Liver (tissue), 9 donors: ENCODE results near the gene GARIN5B. TPM values are rescaled to one million over a fixed set of nuclear protein-coding genes. Genes with fewer than 3 reads are reported as not detected.

Source experiments
- DNase-seq: peaks from one replicate; pipeline ENCODE4 v3.0.0-alpha.2; 2017; ENCODE audit warnings: low spot score
- H3K27ac ChIP-seq, 2 donors: one replicate each; pipeline ENCODE4 v1.7.0; 2013; ENCODE audit warnings: inconsistent platforms in 2 of 2, low read length in 2 of 2, control low read depth in 1 of 2, low read depth in 1 of 2, mild to moderate bottlenecking in 1 of 2
- H3K27me3 ChIP-seq, 4 donors: one replicate each; pipeline versions ENCODE4 v1.6.1 to v1.7.0; 2013; ENCODE audit warnings: low read length in 3 of 4, inconsistent platforms in 1 of 4, mild to moderate bottlenecking in 1 of 4, moderate library complexity in 1 of 4; ENCODE audit not compliant: control insufficient read depth in 4 of 4, insufficient read depth in 4 of 4
- H3K36me3 ChIP-seq, 4 donors: one replicate each; pipeline versions ENCODE4 v1.6.1 to v1.7.0; 2013; ENCODE audit warnings: low read length in 3 of 4, mild to moderate bottlenecking in 3 of 4, low read depth in 1 of 4, moderate library complexity in 1 of 4; ENCODE audit not compliant: control insufficient read depth in 4 of 4, insufficient read depth in 3 of 4
- H3K4me1 ChIP-seq, 4 donors: one replicate each; pipeline versions ENCODE4 v1.6.1 to v1.7.0; 2013; ENCODE audit warnings: low read length in 3 of 4, mild to moderate bottlenecking in 3 of 4, moderate library complexity in 1 of 4; ENCODE audit not compliant: control insufficient read depth in 4 of 4, insufficient read depth in 4 of 4
- H3K4me3 ChIP-seq, 3 donors: one replicate each; pipeline versions ENCODE4 v1.6.1 to v1.7.0; 2013; ENCODE audit warnings: low read length in 3 of 3, control low read depth in 1 of 3, low read depth in 1 of 3, mild to moderate bottlenecking in 1 of 3
- H3K9ac ChIP-seq, 2 donors: one replicate each; pipeline ENCODE4 v1.7.0; 2013; ENCODE audit warnings: low read length in 2 of 2, mild to moderate bottlenecking in 2 of 2, moderate library complexity in 2 of 2, control low read depth in 1 of 2, low read depth in 1 of 2
- H3K9me3 ChIP-seq, 4 donors: one replicate each; pipeline versions ENCODE4 v1.6.1 to v1.7.0; 2013; ENCODE audit warnings: low read length in 3 of 4; ENCODE audit not compliant: control insufficient read depth in 4 of 4
- ATF3 ChIP-seq: IDR thresholded peaks from 2 replicates; pipeline ENCODE4 v1.6.1; 2016; ENCODE audit warnings: antibody characterized with exemption
- EGR1 ChIP-seq, 2 donors: IDR thresholded peaks; 2 replicates each; pipeline ENCODE4 v1.6.1; 2016 to 2018; ENCODE audit warnings: antibody characterized with exemption in 2 of 2, low read depth in 2 of 2
- FOXA1 ChIP-seq: IDR thresholded peaks from 2 replicates; pipeline ENCODE4 v1.6.1; 2016; ENCODE audit warnings: antibody characterized with exemption
- FOXA2 ChIP-seq: IDR thresholded peaks from 2 replicates; pipeline ENCODE4 v1.6.1; 2016; ENCODE audit warnings: antibody characterized with exemption
- GABPA ChIP-seq, 2 donors: IDR thresholded peaks in 1 of 2; conservative IDR thresholded peaks in 1 of 2; 2 replicates each; pipeline ENCODE4 v1.6.1; 2016; ENCODE audit warnings: antibody characterized with exemption in 2 of 2, mild to moderate bottlenecking in 1 of 2, moderate library complexity in 1 of 2
- HNF4G ChIP-seq: IDR thresholded peaks from 2 replicates; pipeline ENCODE4 v1.6.1; 2016; ENCODE audit warnings: antibody characterized with exemption
- JUND ChIP-seq, 2 donors: IDR thresholded peaks; 2 replicates each; pipeline ENCODE4 v1.6.1; 2016; ENCODE audit warnings: antibody characterized with exemption in 2 of 2
- MAX ChIP-seq: IDR thresholded peaks from 2 replicates; pipeline ENCODE4 v1.6.1; 2016; ENCODE audit warnings: antibody characterized with exemption
- NR2F2 ChIP-seq: IDR thresholded peaks from 2 replicates; pipeline ENCODE4 v1.6.1; 2016; ENCODE audit warnings: antibody characterized with exemption
- RAD21 ChIP-seq, 2 donors: IDR thresholded peaks; 2 replicates each; pipeline ENCODE4 v1.6.1; 2016; ENCODE audit warnings: antibody characterized with exemption in 2 of 2, mild to moderate bottlenecking in 2 of 2
- REST ChIP-seq: IDR thresholded peaks from 2 replicates; pipeline ENCODE4 v1.6.1; 2016; ENCODE audit warnings: antibody characterized with exemption, mild to moderate bottlenecking
- RXRA ChIP-seq, 2 donors: IDR thresholded peaks; 2 replicates each; pipeline ENCODE4 v1.6.1; 2017 to 2018; ENCODE audit warnings: antibody characterized with exemption in 2 of 2, mild to moderate bottlenecking in 1 of 2
- SP1 ChIP-seq: IDR thresholded peaks from 2 replicates; pipeline ENCODE4 v1.6.1; 2018; ENCODE audit warnings: antibody characterized with exemption, mild to moderate bottlenecking
- TAF1 ChIP-seq: conservative IDR thresholded peaks from 2 replicates; pipeline ENCODE4 v1.6.1; 2016; ENCODE audit warnings: antibody characterized with exemption, mild to moderate bottlenecking
- ZBTB33 ChIP-seq: IDR thresholded peaks from 2 replicates; pipeline ENCODE4 v1.6.1; 2016; ENCODE audit warnings: antibody characterized with exemption
- WGBS: extraction: QIAGEN DNeasy Blood & Tissue Kit; methylation state at CpG from one replicate; pipeline ENCODE4 v1.1.7; 2013; 5-methylcytosine and 5-hydroxymethylcytosine counted together
- polyA plus RNA-seq, 2 donors: library from polyadenylated mRNA; stranded (reverse) in 1 of 2; unstranded in 1 of 2; fragments of 200-250 nt in 1 of 2; fragments of >200 nt in 1 of 2; fragmentation: Nextera tagmentation in 1 of 2; extraction: Ambion mirVana in 1 of 2; gene quantifications; one replicate each; pipeline versions ENCODE4 v1.2.1 to v1.2.3, GENCODE V29; 2013 to 2015
- total RNA-seq, 2 donors: library from RNA; depleted of rRNA; stranded (reverse); fragments of >200 nt; gene quantifications; one replicate each; pipeline ENCODE4 v1.2.3, GENCODE V29; 2014
- donor health status: healthy.
- donor health status: healthy.
- donor health status: healthy.
- donor health status: healthy.
- donor health status: healthy.

Gene GARIN5B
- total and polyA plus RNA-seq, 4 donors: not detected

GRCh38 chr19:55310498-55310897, 52.6 kb downstream of the GARIN5B start:
- no peak overlapping the region for H3K4me3 ChIP-seq
- H3K27ac ChIP-seq: no peak overlapping the region
- no peak for TF ChIP-seq REST
- no peak for TF ChIP-seq FOXA1
- TF ChIP-seq ATF3: no peak
- TF ChIP-seq GABPA (IDR thresholded peaks at IDR 0.05 in 1 of 2, conservative IDR thresholded peaks at IDR 0.05 in 1 of 2): no peak
- TF ChIP-seq SP1: no peak
- TF ChIP-seq EGR1 (IDR thresholded peaks at IDR 0.05; ENCODE audit: low read depth in 2 of 2): no peak
- TF ChIP-seq ZBTB33: no peak
- no peak for TF ChIP-seq MAX
- TF ChIP-seq RXRA (IDR thresholded peaks at IDR 0.05): no peak
- no peak for TF ChIP-seq HNF4G
- no peak for TF ChIP-seq FOXA2
- TF ChIP-seq NR2F2: no peak
- TF ChIP-seq TAF1: no peak
- TF ChIP-seq JUND (IDR thresholded peaks at IDR 0.05): no peak
- H3K36me3 ChIP-seq: no peaks in the 10 kb centered on the region
- 81% methylated on average over 7 of the region's 7 CpGs for WGBS
- H3K27me3 ChIP-seq: peaks cover 0 to 4% (median 0%) of the 10 kb centered on the region in 4 donors
- no peaks in the 10 kb centered on the region for H3K4me1 ChIP-seq
- no peaks in the 10 kb centered on the region for H3K9me3 ChIP-seq
- no peak for DNase-seq
- no peak overlapping the region for H3K9ac ChIP-seq

GRCh38 chr19:55309448-55309847, 53.6 kb downstream of the GARIN5B start:
- WGBS: 90% methylated on average over 5 of the region's 5 CpGs
- H3K9ac ChIP-seq: no peak overlapping the region

More at GRCh38 chr19:55309448-55309847, 53.6 kb downstream of the GARIN5B start:
- H3K4me1 ChIP-seq: no peaks in the 10 kb centered on the region
- no peak overlapping the region for H3K27ac ChIP-seq
- H3K36me3 ChIP-seq: no peaks in the 10 kb centered on the region
- no peaks in the 10 kb centered on the region for H3K9me3 ChIP-seq
- H3K4me3 ChIP-seq: no peak overlapping the region
- no peak for TF ChIP-seq ZBTB33
- no peak for TF ChIP-seq JUND (IDR thresholded peaks at IDR 0.05)
- TF ChIP-seq FOXA1: no peak
- TF ChIP-seq HNF4G: no peak
- no peak for TF ChIP-seq RAD21 (IDR thresholded peaks at IDR 0.05)
- no peak for TF ChIP-seq NR2F2
- TF ChIP-seq TAF1: no peak
- no peak for TF ChIP-seq ATF3
- no peak for TF ChIP-seq SP1
- no peak for TF ChIP-seq RXRA (IDR thresholded peaks at IDR 0.05)
- no peak for DNase-seq
- H3K27me3 ChIP-seq: peaks cover 0 to 4% (median 0%) of the 10 kb centered on the region in 4 donors
